ENCODE data around the gene ISM1.

ISM1 gene

GRCh38 chr20:13318871-13319521 is 97.9 kb downstream of the ISM1 start:
- no peak for DNase-seq

- DNase-seq, result no peak
These were observed 99.6 kb downstream of the ISM1 start for GRCh38 chr20:13320702-13321101.

GRCh38 chr20:13321416-13321815 is 100.3 kb downstream of the ISM1 start:
- no peak for DNase-seq

- DNase-seq, result no peak
These were observed 101.1 kb downstream of the ISM1 start for GRCh38 chr20:13322198-13322597.

- no peak for DNase-seq
These were observed 101.5 kb downstream of the ISM1 start for GRCh38 chr20:13322621-13323020.

- DNase-seq, result no peak
These were observed 104.0 kb downstream of the ISM1 start for GRCh38 chr20:13325033-13325432.

GRCh38 chr20:13325796-13326340 is 104.8 kb downstream of the ISM1 start:
- no peak for DNase-seq

GRCh38 chr20:13331536-13331935 is 110.5 kb downstream of the ISM1 start:
- DNase-seq, result no peak

- DNase-seq, result no peak
These were observed 112.0 kb downstream of the ISM1 start for GRCh38 chr20:13333036-13333435.

GRCh38 chr20:13333793-13334192 is 112.7 kb downstream of the ISM1 start:
- no peak for DNase-seq

- no peak for DNase-seq
These were observed 115.4 kb downstream of the ISM1 start for GRCh38 chr20:13336308-13337089.

GRCh38 chr20:13337090-13337784 is 116.2 kb downstream of the ISM1 start:
- no peak for DNase-seq

GRCh38 chr20:13338097-13338661 is 117.1 kb downstream of the ISM1 start:
- DNase-seq, result no peak

GRCh38 chr20:13338999-13339411 is 117.9 kb downstream of the ISM1 start:
- no peak for DNase-seq

GRCh38 chr20:13340088-13340487 is 119.0 kb downstream of the ISM1 start:
- no peak for DNase-seq

GRCh38 chr20:13341737-13342393 is 120.8 kb downstream of the ISM1 start:
- DNase-seq, result no peak

- DNase-seq, result no peak
These were observed 121.6 kb downstream of the ISM1 start for GRCh38 chr20:13342469-13343242.

- no peak for DNase-seq
These were observed 123.6 kb downstream of the ISM1 start for GRCh38 chr20:13344671-13345070.

GRCh38 chr20:13348311-13349234 is 127.5 kb downstream of the ISM1 start:
- no peak for DNase-seq

GRCh38 chr20:13349235-13349604 is 128.1 kb downstream of the ISM1 start:
- DNase-seq, result no peak
